Measurements from ENCODE around the gene RNU1-1. TPM values are rescaled to one million over a fixed set of nuclear protein-coding genes. Genes with fewer than 3 reads are reported as not detected.
"Not testable (repeated sequence)": the region's sequence is repeated elsewhere in the genome, so short reads cannot be mapped to it uniquely, and the experiment has no call there.

RNU1-1 gene
- total RNA-seq, 4 donors from 2014 or later, result under 0.01 TPM

- no peaks in the 10 kb centered on the region for H3K9me3 ChIP-seq
- H3K36me3 ChIP-seq, result peaks cover 4 to 95% (median 8%) of the 10 kb centered on the region in 3 donors
- H3K27me3 ChIP-seq, result no peaks in the 10 kb centered on the region
- WGBS, 2 donors, result 94 to 95% methylated on average over 12 of the region's 12 CpGs
- DNase-seq (ENCODE audit: low spot score in 2 of 2), result no peak
- no peak overlapping the region for H3K27ac ChIP-seq
- H3K4me1 ChIP-seq, result no peaks in the 10 kb centered on the region
- no peak overlapping the region for H3K4me3 ChIP-seq
- TF ChIP-seq POLR2A (IDR thresholded peaks at IDR 0.05) (no peak), CTCF (IDR thresholded peaks at IDR 0.05) (no peak)
Observed at GRCh38 chr1:16478091-16478490, 36.0 kb downstream of the RNU1-1 start.

- peaks cover 4 to 93% (median 8%) of the 10 kb centered on the region in 3 donors for H3K36me3 ChIP-seq
- not testable (repeated sequence) for H3K4me1 ChIP-seq; DNase-seq (ENCODE audit: low spot score in 2 of 2); H3K4me3 ChIP-seq; H3K27ac ChIP-seq; H3K9me3 ChIP-seq; H3K27me3 ChIP-seq
- WGBS, 2 donors, result 89 to 93% methylated on average over 21 to 26 of the region's 29 CpGs
Observed at GRCh38 chr1:16475771-16476770, 38.0 kb downstream of the RNU1-1 start.

GRCh38 chr1:16474891-16475290 lies 39.2 kb downstream of the RNU1-1 start:
- not testable (repeated sequence) for H3K27me3 ChIP-seq; H3K9me3 ChIP-seq; H3K27ac ChIP-seq; H3K4me3 ChIP-seq; DNase-seq (ENCODE audit: low spot score in 2 of 2); H3K4me1 ChIP-seq
- peaks cover 4 to 87% (median 8%) of the 10 kb centered on the region in 3 donors for H3K36me3 ChIP-seq
- WGBS, 2 donors, result 97 to 98% methylated on average over 2 of the region's 2 CpGs

GRCh38 chr1:16474166-16474800 lies 39.8 kb downstream of the RNU1-1 start:
- Histone ChIP-seq H3K4me1 (no peaks in the 10 kb centered on the region), H3K9me3 (no peaks in the 10 kb centered on the region), H3K4me3 (no peak overlapping the region), H3K27me3 (no peaks in the 10 kb centered on the region), H3K36me3 (peaks cover 4 to 83% (median 8%) of the 10 kb centered on the region in 3 donors), H3K27ac (no peak overlapping the region)
- 92 to 93% methylated on average over 28 of the region's 28 CpGs for WGBS, 2 donors
- TF ChIP-seq CTCF (IDR thresholded peaks at IDR 0.05) (no peak), EP300 (IDR thresholded peaks at IDR 0.05) (no peak), POLR2A (IDR thresholded peaks at IDR 0.05) (no peak)
- DNase-seq (ENCODE audit: low spot score in 2 of 2), result no peak

GRCh38 chr1:16468558-16468957 lies 45.5 kb downstream of the RNU1-1 start:
- Histone ChIP-seq H3K27me3 (no peaks in the 10 kb centered on the region), H3K36me3 (peaks cover 0 to 55% (median 0%) of the 10 kb centered on the region in 3 donors), H3K4me1 (no peaks in the 10 kb centered on the region), H3K9me3 (no peaks in the 10 kb centered on the region), H3K27ac (no peak overlapping the region), H3K4me3 (no peak overlapping the region)
- TF ChIP-seq CTCF (IDR thresholded peaks at IDR 0.05) (no peak), POLR2A (IDR thresholded peaks at IDR 0.05) (no peak), EP300 (IDR thresholded peaks at IDR 0.05) (no peak)
- DNase-seq (ENCODE audit: low spot score in 2 of 2), result no peak
- 65 to 91% methylated on average over 3 of the region's 3 CpGs for WGBS, 2 donors
